T-helper 22 cell (primary cell): ENCODE measurements around the gene CHAC1.
A peak's percentile ranks its signal among the peaks of the same experiment; 100 is the strongest.
"Not testable (repeated sequence)": the region's sequence is repeated elsewhere in the genome, so short reads cannot be mapped to it uniquely, and the experiment has no call there.

Experiments
- DNase-seq: peaks from one replicate; pipeline ENCODE4 v3.0.0-alpha.2; 2020; ENCODE audit warnings: low read depth

CHAC1 gene

DNA sequence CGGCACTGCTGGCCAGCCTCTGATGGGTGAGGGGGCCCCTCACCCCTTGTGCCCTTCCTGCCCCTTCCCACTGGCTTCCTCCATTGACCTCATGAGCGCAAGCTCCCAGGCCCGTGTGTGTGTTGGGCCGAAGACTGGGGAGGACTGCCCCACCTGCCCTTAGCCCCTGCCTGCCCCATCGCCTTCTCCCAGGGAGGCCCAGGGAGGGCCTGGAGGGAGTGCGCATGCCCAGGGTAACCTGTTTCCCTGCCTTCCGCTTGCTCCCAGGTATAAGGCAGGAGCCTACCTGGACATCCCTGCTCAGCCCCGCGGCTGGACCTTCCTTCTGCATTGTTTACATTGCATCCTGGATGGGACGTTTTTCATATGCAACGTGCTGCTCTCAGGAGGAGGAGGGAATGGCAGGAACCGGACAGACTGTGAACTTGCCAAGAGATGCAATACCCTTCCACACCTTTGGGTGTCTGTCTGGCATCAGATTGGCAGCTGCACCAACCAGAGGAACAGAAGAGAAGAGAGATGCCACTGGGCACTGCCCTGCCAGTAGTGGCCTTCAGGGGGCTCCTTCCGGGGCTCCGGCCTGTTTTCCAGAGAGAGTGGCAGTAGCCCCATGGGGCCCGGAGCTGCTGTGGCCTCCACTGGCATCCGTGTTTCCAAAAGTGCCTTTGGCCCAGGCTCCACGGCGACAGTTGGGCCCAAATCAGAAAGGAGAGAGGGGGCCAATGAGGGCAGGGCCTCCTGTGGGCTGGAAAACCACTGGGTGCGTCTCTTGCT is 15.3 kb upstream of the CHAC1 start:
- DNase-seq, result no peak

DNA sequence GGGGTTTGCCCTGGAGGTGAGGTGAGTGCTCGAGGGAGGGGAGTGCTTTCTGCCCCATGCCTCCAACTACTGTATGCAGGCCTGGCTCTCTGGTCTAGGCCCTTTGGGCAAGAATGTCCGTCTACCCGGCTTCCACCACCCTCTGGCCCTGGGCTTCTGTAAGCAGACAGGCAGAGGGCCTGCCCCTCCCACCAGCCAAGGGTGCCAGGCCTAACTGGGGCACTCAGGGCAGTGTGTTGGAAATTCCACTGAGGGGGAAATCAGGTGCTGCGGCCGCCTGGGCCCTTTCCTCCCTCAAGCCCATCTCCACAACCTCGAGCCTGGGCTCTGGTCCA is 14.8 kb upstream of the CHAC1 start:
- no peak for DNase-seq

DNA sequence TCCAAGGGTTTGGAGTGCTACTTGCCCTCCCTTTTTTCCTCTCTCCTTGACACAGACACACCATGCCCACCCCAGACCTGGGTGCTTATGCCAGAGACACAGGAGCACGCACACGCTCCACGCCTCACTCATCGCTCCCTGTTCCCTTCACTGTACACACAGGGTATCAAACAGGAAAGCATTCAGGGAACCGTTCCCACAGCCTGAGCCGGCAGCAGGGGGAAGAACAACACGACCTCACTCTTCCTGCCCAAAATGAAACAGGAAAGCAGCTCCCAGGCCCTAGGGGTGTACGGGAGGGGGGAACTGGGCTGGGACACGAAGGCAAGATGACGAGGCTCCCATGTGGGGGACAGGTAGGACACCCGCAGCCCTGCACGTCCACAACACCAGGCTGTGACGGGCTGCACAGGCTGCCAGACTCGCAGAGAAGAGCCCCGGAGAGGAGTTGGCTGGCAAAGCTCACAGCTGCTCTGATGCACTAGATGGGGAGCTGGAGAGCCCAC is 12.9 kb upstream of the CHAC1 start:
- DNase-seq, result no peak

DNA sequence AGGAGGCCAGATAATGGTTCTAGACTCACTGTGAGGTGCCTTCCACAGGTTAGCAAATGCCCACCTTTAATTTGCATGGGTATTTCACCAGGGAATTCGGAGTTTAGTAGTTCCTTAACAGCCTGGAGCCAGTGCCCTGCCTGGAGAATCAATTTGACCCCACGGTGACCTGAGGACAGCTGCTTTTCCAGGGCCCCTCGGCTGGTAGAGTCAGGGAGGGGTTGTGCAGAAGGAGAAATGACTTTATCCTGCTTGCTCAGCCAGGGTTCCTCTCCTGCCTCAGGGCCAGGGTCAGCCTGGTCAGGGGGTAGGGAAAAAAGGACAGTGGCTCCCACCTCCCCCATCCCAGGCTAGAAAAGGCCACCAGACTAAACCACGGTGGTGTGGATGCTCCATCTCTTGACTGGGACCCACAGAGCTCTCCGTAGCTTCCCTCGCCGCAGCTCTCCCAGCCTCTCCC is 12.2 kb upstream of the CHAC1 start:
- no peak for DNase-seq

DNA sequence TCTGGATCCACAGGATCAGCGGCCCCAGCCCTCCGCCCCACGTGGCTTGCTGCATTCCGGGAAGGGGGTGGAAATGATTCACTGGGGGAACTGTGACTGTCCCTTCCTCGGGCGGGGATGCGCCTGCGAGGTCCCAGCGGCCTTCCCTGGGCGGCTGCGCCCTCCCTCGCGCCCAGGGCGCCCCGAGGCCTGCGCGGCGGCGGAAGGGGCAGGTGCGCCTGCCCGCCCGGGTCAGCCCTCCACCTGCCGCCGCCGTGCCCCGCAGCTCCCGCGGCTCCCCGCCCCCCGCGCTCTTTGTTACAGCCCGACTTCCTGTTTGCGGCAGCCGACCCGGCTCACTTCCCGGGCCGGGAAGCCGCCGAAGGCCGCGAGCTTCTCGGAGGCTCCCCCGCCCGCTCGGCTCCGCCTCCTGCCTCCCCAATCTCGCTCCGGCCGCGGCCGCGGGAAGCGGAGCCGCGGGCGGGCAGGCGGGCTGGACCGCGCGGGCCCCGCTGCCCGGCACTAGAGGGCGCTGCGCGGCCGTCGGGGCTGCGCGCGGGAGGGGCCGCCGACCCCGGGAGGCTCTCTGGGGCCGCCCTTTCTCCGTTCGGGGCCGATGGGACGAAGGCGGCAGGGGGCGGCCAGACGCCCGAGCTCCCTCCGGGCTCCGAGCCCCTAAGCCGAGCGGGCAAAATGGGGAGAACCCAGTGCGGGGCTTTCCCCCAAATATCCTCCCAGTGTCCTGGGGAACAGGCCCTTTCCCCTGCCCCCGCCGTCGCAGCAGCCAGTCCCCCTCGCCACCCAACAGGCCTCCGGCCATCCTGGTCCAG is 11.5 kb upstream of the CHAC1 start:
- peak; percentile 52 for DNase-seq

DNA sequence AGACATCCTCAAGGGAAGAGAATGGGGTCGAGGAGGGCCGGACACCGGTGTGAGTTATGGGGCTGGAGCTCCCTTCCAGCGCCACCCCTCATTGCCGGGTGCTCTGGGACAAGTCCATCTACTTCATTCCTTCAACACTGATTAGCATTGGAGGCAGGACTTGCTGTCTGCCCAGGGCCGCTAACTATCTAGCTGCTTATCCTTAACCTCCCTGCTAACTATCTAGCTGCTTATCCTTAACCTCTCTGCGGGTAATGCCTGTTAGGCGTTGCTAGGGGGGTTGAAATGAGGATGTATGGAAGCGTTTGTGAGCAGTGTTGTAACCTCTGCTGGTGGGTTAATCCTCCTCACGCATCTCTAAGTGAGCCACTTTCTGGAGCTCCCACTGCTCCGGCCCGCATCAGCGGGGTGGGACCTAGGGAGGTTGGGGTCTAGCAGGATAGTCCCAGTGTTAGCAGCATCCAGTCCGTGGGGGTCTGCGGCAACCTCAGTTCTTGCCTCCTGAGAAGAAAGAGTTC is 10.9 kb upstream of the CHAC1 start:
- DNase-seq, result no peak

DNA sequence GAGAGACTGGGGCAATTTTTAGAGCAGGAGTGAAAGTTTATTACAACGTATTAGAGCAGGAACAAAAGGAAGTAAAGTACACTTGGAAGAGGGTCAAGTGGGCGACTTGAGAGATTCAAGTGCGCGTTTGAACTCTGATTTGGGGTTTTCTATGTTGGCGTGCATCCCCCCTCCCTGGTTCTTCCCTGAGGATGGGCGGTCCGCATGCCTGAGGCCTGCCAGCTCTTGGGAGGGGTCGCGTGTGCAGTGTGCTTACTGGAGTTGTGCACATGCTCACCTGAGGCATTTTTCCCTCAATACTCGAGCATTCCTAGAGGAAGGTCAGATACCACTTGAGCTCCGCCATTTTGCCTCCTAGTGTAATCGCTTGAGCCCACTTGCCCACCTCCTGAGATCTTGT is 10.4 kb upstream of the CHAC1 start:
- no peak for DNase-seq

DNA sequence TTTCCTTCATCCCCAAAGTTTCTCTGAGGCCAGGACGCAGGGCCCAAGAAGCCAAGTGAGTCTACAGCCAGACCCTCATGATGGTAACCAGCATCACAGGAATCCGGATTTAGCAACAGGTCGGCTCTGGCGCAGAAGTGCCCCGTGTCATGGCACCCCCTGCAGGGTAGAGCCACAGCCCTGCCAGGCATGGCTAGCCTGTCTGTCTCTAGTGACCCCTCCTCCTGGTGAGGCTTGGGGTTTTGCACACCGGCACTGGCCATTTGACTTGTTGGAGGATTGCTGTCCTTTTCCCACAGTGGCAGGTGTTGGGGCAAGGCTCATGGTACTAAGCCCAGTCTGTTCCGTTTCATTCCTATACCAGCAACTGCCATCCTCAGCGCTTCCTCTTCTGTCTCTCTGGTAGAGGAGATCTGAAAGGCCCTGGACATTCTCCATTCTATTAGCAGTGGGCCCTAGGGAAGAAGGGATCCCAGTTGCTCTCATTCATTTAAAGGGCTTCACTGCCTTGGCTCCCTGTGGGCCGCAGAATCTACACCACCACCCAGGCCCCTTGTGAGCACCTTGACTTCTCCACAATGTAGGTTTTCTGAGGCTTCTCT is 9.4 kb upstream of the CHAC1 start:
- DNase-seq, result no peak

DNA sequence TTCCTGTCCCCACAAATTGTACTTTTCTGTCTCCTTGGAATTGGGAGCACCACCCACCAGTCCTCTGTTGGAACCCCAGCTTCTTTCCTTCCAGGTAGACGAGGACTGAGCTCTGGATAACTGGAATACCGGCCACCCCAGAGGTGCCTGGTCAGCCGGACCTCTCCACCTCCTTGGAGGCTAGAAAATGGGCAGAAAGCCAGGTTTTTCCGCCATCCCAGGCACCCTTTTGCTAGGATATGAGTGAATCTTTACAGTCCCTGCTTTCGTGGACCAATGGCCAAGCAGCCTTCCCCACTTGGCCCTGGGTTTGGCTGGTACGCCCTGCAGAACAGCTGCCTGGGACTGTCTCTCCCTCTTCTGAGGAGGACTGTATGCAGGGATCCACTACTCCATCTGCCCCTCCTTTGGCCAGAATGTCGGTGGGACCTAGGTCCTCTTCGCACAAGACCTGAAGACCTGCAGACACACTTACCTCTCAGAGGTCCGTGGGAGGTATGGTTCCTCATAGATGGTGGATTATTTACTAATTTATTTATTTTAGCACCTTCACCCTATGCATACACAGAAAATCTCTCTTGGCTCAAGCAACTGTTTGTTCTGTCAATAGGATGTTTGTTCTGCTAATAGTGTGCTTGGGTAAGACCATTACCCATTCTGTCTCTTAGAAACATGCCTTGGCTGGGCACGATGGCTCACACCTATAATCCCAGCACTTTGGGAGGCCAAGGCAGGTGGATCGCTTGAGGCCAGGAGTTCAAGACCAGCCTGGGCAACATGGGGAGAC is 8.6 kb upstream of the CHAC1 start:
- DNase-seq, result no peak

DNA sequence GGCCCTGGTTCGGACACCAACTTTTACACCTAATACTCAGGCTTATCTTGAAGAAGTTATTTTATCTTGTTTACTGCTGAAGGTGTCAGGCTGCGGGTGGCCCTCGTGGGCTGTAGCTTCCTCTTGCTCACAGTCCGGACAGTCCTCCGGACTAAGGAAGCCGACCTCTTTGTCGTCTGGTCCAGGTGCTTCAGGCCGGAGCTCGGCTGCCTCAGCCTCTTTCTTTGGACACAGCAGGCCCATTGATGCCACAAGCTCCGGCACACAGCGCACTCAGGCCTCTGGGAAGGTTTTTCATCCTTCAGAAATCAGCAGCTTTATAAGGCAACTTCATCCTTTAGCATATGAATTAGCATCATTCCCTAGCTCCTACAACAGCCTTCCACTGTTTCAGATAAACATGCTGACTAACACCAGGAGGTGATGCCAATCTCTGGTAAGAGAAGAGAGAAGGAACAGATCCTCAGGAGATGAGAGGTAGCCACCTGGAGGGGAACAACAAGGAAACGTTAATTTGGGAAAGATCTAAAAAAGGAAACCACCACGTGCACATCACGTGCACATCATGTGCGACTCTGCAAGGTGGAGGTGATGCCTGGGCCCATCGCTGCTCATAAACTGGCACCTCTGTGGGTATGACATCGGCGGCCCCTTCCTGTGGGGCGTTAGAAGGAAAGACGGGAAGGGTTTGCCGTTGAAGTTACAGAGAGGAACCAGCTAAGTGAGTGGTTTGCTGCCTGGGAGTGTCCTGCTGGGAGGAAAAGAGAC is 4.4 kb upstream of the CHAC1 start:
- no peak for DNase-seq

DNA sequence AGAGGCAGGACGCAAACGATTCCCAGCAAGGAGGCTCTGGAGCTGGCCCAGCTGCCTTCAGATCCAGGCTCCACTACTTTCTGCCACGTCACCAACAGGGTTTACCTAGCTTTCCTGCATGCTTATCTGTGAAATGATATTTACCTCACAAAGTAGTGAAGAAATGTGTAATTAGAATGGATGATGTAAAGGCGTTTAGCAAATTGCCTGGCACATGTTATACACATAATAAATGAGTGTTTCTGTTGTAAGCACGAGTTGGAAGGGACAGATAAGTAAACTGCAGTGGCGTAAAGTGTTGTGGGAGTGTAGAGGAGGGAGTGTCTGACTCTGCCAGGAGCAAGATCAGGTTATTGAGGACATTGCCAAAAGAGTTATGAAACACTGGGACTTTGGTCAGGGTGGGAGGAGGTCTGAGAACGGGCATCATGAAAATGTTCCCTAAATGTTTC is 3.5 kb upstream of the CHAC1 start:
- no peak for DNase-seq

DNA sequence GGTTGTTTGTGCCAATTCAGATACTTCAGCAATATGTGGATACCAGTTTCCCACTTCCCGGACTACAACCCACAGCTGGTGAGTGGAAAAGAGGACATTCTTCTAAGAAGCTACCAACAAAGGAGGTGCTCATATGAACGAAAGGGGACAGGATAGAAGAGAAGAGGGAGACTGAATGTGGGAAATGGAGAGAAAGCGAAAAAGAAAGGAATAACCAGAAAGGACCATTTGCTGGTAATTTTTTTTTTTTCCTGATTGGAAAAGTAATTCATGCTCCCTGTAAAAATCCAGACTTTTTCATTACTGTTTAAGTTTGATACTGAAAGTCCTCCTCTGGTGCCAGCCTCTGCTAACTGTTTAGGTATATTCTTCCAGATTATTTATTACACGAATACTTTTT is 1.5 kb upstream of the CHAC1 start:
- DNase-seq, result no peak

DNA sequence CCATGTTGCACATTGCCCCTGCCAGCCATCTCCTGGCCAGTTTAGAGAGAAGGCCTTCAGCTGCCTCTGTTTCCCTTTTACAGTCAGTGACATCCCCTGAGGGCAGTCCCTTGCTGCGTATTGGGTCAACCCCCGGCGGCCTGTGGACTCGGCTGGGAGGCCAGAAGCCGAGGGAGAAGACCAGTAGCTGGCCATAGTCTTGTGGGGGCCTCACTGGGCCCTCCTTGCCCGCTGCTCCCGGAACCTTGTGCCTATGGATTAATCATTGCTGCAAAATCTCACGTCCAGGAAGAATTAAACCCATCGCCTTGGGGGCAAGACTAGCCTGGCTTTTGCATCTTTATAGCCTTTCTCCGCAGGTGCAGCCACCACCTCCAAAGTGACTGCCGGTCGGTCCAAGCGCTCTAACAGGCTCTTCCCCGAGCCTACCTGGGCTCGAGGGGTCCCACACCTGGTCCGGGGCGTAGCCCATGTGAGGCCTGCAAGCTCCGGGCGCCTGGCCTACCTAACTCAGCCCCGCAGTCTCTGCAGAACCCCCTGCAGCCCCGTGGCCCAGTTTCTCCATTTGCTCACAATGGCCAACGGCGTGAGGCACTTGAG is 870 bp upstream of the CHAC1 start:
- no peak for DNase-seq

DNA sequence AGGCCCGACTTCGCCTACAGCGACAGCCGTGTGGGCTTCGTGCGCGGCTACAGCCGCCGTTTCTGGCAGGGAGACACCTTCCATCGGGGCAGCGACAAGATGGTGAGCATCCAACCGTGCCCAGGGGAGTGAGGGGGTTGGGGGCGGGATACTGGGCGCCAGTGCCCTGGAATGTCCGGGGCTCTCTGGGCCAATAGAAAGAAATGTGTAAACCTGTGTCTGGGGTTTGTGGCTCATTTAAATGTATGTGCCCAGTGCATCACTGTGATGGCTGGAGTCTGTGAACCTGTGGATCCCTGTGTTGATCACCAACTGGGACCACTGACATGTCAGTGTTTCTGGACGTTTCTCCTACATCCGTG is 423 bp downstream of the CHAC1 start:
- DNase-seq, result no peak

DNA sequence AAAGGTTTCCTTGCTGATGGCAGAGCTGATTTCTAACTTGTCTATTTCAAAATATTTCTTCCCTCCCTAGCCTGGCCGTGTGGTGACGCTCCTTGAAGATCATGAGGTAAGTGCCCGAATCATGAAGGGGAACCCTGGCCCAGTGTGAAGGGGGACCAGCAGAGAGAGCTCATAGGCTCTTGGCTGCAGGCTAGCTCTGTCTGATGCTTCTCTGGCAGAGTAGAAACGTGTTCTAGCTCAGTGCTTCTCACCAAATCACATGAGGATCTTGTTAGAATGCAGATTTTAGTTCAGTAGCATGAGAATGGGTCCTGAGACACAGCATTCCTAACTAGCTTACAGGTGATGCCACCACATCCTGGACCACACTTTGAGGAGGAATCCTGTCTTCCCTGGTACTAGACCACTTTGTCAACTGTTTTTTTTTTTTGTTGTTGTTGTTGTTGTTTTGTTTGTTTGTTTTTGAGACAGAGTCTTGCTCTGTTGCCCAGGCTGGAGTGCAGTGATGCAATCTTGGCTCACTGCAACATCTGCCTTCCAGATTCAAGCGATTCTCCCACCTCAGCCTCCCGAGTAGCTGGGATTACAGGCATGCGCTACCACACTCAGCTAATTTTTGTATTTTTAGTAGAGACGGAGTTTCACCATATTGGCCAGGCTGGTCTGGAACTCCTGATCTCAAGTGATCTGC is 1.0 kb downstream of the CHAC1 start:
- not testable (repeated sequence) for DNase-seq

DNA sequence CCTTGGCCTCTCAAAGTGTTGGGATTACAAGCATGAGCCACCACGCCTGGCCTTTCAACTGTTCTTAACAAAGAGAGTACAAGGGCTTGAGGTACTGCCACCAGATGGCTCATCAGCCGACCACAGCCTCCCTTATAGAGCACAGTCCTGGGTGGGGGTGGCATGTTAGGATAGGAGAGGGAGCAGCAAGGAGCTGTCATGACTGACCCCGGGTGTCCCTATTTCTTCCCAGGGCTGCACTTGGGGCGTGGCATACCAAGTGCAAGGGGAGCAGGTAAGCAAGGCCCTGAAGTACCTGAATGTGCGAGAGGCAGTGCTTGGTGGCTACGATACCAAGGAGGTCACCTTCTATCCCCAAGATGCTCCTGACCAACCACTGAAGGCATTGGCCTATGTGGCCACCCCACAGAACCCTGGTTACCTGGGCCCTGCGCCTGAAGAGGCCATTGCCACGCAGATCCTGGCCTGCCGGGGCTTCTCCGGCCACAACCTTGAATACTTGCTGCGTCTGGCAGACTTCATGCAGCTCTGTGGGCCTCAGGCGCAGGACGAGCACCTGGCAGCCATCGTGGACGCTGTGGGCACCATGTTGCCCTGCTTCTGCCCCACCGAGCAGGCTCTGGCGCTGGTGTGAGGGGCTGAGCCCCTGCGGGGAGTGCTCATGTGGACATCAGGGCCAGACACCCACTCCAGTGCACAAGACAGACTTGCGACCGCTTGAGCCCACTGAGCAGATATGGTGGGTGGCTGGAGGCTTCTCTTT is 2.1 kb downstream of the CHAC1 start:
- no peak for DNase-seq

DNA sequence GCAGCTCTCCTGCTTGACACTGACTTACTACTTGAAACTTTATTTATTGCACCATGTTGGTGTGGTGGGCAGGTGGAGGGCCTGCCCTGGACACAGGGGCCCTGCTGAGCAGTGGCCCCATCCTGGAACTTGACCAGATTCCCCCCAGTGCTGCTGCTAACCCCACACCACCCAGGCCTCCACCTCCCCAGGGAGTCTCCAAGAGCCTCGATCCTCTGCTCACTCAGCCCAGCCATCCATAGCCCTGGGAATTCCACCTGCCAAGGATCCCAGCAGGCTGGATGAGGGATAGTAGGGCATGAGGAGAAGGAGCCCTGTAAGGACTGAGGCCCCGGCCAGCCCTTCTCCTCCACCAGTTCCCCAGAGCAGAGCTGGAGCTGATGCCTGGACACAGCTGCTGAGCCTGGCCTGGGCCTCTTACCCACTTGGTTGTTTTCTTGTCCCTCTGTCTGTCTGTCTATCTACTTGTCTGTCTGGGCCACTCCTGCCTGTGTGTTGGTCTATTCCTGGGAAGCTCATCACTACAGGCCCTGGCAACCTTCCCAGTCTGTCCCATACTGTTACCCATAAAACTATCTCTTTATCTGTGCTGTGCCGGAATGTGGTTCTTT is 2.8 kb downstream of the CHAC1 start:
- no peak for DNase-seq

DNA sequence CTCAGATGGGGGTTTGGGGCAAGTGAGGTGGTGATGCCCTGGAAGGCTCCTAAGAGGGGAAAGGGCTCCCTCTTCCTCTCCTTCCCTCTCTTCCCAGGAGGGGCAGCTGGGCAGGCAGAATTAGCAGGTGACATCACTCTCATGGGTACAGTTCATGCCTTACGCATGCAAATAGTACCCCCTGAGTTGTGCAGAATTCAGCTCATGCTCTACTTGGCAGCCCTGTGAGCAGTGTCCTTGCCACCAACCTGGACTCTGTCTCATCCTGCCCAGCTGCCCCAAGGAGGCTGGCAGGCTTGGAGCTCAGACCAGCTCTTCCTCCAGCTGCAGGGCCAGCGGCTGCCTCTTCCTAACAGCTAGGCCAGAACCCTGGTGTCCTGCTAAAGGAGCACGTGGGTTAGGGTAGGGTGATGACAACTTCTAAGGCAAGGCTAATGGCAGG is 3.3 kb downstream of the CHAC1 start:
- DNase-seq, result no peak

DNA sequence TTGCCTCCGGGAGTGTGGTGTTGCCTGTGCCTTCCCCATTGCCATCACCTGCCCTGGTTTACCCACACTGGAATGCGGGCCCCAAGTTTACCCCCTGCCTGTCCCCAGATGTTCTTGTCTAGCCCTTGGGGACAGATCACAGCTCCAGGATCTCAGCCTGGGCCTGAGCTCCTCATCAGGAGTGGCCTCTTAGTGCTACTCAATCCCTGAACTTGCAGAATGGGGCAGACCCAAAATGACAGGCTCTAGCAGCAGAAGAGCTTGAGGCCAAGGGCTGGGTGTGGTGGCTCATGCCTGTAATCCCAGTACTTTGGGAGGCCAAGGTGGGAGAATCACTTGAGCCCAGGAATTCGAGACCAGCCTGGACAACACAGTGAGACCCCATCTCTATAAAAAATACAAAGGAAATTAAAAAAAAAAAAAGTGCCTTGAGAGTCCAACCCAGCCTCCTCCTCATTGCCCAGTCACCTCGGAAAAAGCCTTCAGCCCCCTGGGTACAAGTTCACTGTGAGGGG is 3.8 kb downstream of the CHAC1 start:
- no peak for DNase-seq
